ENCODE results near the gene CCDC3. TPM values are rescaled to one million over a fixed set of nuclear protein-coding genes. Genes with fewer than 3 reads are reported as not detected.
"Not testable (repeated sequence)": the region's sequence is repeated elsewhere in the genome, so short reads cannot be mapped to it uniquely, and the experiment has no call there.

Gene CCDC3
- total and polyA plus RNA-seq, 8 donors: 6.0 to 11.8 (median 8.2) TPM

- H3K27ac ChIP-seq: no peak overlapping the region
- no peaks in the 10 kb centered on the region for H3K4me1 ChIP-seq
- no peak for DNase-seq
- no peak overlapping the region for H3K4me3 ChIP-seq
- H3K27me3 ChIP-seq: no peaks in the 10 kb centered on the region
- H3K36me3 ChIP-seq: no peaks in the 10 kb centered on the region
- intact Hi-C loops (cut with DNase I): no loop called here
- ATAC-seq: no peak
- TF ChIP-seq CTCF (IDR thresholded peaks at IDR 0.05): no peak
- no peaks in the 10 kb centered on the region for H3K9me3 ChIP-seq
Measured at GRCh38 chr10:13037832-13038231, 36.3 kb upstream of the CCDC3 start.

GRCh38 chr10:13036841-13037240 lies 35.3 kb upstream of the CCDC3 start:
- Histone ChIP-seq H3K4me1 (no peaks in the 10 kb centered on the region), H3K27me3 (no peaks in the 10 kb centered on the region), H3K27ac (no peak overlapping the region), H3K9me3 (no peaks in the 10 kb centered on the region), H3K4me3 (no peak overlapping the region), H3K36me3 (no peaks in the 10 kb centered on the region)
- no peak for TF ChIP-seq CTCF (IDR thresholded peaks at IDR 0.05)
- no peak for DNase-seq
- intact Hi-C loops (cut with DNase I): no loop called here
- ATAC-seq: no peak

- H3K27ac ChIP-seq; H3K9me3 ChIP-seq; ATAC-seq; H3K27me3 ChIP-seq; DNase-seq; H3K4me3 ChIP-seq; H3K4me1 ChIP-seq; H3K36me3 ChIP-seq; intact Hi-C loops (cut with DNase I): not testable (repeated sequence)
Measured at GRCh38 chr10:13035731-13036130, 34.2 kb upstream of the CCDC3 start.

GRCh38 chr10:13026873-13027272 lies 25.4 kb upstream of the CCDC3 start:
- intact Hi-C loops (cut with DNase I): no loop called here
- Histone ChIP-seq H3K27me3 (no peaks in the 10 kb centered on the region), H3K27ac (no peak overlapping the region), H3K9me3 (peaks cover 0 to 25% of the 10 kb centered on the region in 2 donors), H3K4me3 (no peak overlapping the region), H3K36me3 (no peaks in the 10 kb centered on the region), H3K4me1 (no peaks in the 10 kb centered on the region)
- DNase-seq: no peak
- no peak for ATAC-seq
- no peak for TF ChIP-seq CTCF (IDR thresholded peaks at IDR 0.05)

GRCh38 chr10:13023754-13024153 lies 22.2 kb upstream of the CCDC3 start:
- H3K36me3 ChIP-seq: no peaks in the 10 kb centered on the region
- intact Hi-C loops (cut with DNase I): no loop called here

More at GRCh38 chr10:13023754-13024153, 22.2 kb upstream of the CCDC3 start:
- ATAC-seq: no peak
- Histone ChIP-seq H3K4me1 (no peaks in the 10 kb centered on the region), H3K9me3 (peaks cover 0 to 25% of the 10 kb centered on the region in 2 donors), H3K4me3 (no peak overlapping the region), H3K27ac (no peak overlapping the region), H3K27me3 (no peaks in the 10 kb centered on the region)
- DNase-seq: no peak
- no peak for TF ChIP-seq CTCF (IDR thresholded peaks at IDR 0.05)
